GM19043 (cell line): ENCODE data around the gene C16orf78.

Experiments used
- ATAC-seq: cut with Tn5 transposase; IDR thresholded peaks from one replicate; pipeline ENCODE4 v1.9.1; 2021; ENCODE audit warnings: low read depth; ENCODE audit not compliant: unreplicated experiment

The C16orf78 gene, protein sequence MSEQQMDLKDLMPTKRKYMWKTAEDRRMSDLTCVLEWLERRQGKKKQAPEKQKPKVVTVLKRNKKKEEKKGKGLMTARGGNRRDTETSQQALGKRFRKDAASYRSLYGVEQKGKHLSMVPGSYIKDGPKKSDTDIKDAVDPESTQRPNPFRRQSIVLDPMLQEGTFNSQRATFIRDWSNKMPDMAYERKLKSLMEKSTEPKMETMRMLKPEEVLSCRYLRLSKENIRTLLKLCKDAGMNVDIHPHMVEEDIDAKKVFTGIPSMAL

DNA sequence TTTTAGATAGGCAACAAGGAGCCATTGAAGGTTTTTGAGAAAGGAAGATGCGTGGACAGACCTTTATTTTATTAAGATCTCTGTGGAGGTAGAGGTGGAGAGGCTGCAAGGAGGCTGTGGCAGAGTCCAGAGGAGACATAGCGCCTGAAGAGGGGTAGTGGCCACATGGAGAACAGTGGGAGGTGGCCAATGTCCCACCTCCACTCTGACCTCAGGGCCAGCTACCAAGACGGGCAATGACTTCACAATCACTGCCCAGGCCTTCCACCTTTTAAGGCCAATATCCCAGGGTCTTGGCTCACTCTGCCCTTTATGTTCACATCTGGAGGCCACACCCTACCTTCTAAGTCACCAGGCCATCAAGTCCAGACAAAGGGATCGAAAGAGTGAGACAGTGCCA, at the start of gene C16orf78:
Gene C16orf78, plus strand, starts transcription at position 301 of the 400 bp plus-strand sequence. CDS start 136 bp downstream, outside the sequence.
- no peak for ATAC-seq

DNA sequence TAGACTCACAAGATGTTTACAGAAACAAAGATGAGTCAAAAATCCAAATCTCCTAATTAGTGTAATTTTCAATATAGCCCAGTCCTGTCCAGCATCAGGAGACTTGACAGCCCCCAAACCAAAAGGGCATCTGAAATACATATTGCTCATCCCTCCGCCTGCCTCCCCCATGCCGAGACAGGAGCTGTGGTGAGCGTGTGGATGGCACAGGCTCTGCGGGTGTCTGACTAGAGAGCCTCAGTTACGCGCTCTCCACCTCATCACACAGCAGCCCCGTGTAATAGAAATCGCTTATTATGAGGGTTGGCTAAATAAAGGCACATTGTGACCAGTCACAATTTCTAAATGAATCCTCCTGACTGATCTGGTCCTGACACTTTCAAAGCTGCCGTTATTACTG, 48.9 kb upstream of the C16orf78 start:
- ATAC-seq: no peak

DNA sequence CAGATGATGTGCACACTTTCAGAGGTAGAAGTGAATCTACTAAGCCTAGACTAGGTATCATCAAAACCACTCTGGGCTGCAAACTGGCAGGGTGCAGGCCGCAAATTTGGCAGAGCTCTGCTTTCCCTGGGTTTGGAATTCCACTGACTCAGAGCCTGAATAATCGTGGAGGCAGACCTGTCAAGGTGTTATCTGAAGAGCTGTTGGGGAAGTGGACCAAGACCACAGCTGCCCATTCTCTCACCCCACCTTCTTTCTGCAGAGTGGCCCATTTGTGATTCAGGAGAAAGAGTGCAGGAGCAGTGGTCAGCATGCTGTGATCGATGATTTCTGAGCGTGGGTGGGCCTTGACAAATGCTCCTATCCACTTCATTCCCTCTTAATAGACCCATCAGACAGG, 46.1 kb upstream of the C16orf78 start:
- ATAC-seq: no peak

DNA sequence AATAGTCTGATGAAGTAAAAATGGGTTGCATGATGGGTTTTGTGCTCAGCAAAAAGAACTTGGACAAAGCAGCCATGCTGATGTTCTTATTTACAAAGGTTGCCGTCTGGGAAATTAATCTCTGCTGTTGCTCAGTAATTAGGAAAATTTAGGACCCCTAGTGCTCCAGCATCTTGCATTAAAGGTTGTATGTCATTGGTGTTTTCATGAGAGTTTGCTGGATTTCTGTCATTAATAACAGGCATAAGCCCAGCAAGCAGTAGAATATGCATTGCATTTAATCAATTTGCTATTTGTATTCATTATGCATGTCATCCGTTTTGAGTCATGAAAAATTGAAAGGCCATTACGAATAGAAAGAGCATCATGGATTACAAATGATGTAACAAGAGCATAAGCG, 45.3 kb upstream of the C16orf78 start:
- no peak for ATAC-seq

DNA sequence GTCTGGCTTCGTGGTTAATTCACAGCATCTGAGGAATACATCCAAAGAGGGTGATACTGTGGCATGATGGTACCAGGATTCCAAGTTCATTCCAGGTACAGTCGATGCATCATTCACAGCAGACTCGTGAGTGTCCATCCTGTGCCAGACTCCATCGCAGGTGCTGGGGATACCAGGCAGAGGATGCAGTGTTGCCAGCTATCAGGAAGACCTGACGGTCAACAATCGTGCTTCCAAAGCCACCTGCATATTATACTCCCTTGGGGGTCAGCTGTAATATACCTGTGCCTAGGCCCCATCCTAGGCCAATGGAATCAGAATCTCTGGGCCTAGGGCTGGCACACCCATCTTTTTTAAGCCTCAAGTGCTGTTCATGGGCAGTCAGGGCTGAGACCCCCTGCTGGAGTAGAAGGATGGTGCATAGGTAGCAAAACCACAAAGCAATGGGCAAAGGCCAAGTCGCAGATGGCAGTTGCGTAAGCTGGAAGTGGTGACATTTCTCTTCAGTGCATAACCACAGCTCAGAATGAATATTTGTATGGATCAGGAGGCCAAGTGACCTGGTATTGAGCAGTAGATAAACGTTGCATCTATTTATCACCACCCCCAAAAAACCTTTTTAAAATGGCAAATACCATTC, 42.9 kb upstream of the C16orf78 start:
- no peak for ATAC-seq

DNA sequence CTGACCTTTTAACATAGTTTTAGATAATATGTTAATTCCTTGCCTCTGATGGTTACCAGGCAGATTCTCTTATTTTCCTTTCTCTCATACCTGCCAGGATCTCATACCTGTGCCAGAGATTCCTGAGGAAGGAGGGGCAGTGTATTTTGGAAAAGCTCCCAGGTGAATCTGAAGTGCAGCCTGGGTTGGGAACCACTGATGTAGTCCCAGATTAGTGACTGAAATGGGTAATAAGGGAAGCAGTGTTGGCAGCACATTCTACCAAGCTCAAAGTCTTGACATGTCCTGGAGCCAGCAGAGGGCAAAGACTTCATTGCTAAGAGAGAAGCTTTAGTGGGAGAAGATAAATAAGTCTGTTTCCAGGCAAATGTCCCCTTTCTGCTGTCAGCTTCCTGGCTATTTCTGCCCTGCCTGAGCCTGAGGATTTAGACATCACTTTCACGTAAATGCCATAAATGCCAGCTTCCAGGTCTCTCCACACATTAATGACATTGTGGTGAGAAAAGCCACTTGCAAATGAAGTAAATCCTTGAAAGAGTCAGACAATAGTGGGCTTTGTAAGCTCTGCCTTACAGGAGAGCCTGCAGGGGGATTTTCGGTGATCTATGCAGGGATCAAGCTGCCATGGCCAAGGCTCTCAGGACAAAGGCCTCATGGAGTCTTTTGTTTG, 40.9 kb upstream of the C16orf78 start:
- ATAC-seq: no peak

DNA sequence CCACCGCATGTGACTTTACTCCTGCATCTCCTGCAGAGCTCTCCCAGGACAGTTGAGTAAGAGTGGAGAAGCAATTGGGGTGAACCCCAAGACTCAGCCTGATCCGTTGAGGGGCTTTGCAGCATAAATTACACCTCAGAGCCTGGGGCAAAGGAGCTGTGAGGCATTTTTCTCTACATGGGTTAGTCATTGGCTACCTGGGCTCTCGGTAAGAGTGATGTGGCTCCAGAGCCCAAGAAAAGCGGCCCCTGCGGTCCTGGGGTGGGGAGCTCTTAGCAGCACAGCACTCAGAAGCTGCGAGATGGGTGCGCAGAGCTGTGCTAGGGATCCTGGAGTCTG, 40.4 kb upstream of the C16orf78 start:
- ATAC-seq: no peak

DNA sequence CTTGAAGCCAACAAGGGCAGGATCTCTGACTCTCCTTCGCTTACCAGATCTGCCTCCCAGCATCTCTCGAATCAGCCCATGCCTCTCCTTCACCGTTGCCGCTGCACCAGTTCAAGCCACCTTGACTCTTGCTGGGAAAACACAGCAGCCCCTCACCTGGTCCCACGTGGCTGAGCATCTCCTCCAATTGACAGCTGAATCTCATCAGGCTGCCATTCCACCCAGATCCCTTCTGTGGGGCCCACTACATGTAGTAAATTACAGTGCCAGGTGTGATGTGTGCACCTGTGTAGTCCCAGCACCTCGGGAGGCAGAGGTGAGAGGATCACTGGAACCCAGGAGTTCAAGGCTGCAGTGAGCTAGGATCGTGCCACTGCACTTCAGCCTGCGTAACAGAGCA, 37.8 kb upstream of the C16orf78 start:
- no peak for ATAC-seq

DNA sequence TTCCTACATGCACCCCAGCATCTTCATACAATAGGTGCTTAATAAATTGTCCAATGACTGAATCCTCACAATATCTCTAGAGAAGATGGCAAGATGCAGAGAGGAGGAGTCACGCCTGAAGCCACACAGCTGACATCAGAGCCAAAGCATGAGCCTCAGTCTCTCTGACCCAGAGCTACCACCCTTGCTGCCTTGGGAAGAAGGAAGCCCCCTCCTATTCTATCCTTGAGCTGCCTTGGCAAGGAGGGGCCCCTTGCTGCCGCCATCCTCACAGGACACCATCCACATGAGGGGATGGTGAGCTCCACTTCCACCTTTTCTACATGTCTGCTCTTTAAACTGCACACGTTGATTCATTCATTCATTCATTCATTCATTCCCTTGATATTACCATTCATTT, 37.0 kb upstream of the C16orf78 start:
- no peak for ATAC-seq

DNA sequence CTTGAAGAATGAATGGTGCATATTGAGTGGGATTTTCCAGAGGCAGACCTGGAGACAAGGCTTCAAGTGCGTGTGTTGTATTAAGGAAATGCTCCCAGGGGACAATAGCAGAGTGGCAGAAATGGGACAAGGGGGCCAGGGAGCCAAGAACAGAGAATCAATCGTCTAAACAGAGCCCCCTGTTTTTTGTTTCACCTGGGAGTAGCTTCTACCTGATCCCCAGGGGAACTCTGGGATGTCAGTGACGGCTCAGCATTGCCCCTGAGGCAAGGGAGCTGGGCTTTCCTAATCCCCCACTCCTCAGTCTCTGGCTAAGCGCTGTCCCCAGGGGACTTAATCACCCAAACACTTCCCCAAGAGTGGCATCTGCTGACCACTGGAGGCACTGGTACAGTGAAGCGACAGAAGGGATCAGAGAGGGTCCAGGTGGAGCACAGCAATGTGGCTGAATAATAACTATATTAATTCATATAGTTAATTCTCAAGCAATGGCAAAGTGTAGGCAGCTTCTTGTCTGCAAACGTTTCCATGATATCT, 35.7 kb upstream of the C16orf78 start:
- ATAC-seq: no peak

DNA sequence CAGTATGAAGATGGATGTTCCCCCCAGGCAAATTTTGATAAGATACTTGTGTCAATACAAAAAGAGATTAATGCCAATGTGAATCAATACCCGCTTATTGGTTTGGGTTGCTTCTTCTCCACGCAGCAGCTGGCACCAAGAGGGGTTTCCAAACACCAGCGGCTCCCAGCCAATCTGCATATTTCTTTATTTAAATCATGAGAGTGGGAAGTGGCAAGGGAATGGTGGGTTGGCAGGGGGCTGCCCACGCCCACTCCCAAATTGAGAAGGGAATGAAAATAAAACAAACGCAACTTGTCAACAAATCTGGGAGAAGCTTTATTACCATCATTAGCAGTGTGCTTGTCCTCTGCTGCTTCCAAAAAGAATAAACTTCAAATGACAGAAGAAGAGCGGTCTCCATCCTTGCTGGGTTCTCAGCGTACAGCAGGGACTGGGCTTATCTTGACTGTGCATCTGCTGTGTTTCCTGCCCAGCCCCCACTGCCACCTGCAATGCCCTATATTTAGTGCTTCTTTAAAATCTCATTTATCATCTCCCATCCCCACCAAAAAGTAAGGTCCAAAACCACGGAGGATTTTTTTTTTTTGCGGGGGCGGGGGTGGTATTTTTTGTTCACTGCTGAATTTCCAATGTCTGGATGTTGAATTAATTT, 34.9 kb upstream of the C16orf78 start:
- no peak for ATAC-seq

DNA sequence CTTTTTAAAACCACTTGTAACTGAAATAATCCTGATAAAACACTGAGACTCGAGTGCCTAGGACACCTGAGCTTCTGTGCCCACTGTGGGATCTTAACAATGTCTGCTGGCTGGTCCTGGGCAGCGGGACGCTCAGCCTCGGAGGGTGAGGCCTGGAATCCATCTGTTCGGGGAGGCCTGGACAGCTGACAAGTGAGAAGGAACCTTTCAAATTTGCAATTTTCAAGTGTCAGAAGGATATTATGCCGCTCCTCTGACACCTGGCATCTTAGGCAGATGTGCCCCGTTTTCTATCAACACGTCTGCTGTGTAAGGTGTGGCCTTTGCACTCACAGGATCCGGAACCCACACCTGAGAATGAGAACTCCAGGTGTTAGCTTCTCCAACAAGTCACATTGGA, 33.1 kb upstream of the C16orf78 start:
- no peak for ATAC-seq

DNA sequence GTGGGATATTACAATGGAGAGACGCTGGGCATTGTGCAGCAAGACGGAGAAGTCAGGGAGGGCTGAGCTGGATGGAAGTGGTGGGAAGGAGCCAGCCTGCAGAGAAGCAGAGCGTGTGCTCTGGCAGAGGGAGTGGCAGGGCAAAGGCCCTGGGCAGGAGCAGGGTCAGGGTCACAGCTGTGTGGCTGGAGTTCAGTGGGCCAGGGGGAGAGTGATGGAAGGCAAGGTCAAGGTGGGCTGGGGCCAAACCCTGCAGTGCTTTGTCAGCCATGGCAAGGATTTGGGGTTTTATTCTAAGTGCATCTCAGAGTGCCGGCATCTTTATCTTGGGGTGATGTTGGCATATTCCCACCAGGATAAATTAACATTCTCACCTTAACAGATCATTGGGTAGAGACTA, 31.9 kb upstream of the C16orf78 start:
- ATAC-seq: no peak

DNA sequence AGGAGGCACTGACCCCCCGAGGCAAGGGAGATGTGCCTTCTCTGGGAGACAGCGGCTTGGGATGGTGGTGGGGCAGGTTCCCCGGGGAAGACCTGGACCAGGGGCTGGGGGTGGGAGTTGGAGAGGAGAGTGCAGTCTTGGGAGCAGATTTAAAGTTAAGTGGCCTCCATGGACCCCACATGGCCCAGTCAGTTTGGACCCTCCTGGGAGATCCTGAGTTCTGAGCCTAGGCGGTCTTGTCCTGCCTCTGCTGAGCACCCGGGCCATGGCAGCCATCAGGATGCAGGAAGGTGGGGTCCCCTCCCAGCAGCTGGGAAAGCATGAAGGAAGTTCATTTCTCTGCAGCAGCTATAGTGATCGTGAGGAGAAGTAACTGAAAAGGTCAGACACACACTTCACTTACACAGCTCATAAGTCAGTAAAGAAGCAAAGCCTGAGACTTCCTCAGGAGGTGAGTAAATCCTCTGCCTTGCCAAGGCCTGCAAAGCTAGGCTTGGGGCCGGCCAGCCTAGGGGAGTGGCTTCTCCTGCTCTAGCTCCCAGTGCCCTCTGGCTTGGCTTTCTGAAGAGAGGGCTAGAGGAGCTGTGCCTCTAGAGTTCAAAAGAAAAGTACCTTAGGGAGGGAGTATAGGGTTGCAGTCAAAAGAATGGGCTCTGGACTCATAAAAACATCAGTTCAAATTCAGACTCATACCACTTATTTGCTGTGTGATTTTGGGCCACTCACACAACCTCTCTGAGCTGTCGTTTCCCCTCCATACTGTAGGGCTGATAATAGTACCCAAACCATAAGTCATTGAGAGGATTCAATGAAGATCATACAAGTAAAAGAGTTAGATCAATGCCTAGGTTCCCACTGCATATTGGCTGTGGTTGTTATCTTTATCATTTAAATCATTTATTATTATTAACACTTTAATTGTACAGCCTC, 31.0 kb upstream of the C16orf78 start:
- ATAC-seq: no peak

DNA sequence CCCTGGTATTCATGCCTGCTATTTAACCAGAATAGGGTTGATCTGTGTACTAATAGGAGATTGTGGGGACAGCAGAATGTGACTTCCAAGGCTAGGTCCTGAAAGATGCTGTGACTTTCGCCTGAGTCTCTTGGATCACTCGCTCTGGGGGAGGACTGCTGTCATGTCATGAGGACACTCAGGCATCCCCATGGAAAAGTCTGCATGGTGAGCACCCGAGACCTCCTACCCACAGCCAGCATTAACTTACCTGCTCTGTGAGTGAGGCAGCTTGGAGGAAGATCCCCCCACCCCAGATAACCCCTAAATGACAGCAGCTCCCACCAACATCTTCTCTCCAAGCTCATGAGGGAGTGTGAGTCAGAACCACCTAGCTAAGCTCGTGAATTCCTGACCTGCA, 30.3 kb upstream of the C16orf78 start:
- ATAC-seq: no peak

DNA sequence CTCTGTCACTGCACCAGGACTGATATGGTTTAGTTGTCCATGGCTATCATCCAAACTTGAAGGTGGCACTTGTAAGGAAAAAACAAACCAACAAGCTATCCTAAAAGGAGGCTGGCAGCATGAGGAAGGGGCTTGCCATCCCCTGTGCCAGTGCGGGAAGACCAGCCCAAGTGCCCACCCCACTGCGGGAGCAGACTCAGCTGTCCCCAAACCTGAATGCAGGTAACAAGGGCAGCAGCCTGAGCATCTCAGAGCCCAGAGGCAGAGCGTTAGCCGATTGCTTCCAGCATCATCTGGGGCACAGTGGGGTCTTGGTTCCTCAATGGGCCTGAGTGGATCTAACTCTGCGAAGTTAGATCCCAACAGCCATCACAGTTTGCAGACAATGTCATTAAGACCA, 29.2 kb upstream of the C16orf78 start:
- no peak for ATAC-seq

DNA sequence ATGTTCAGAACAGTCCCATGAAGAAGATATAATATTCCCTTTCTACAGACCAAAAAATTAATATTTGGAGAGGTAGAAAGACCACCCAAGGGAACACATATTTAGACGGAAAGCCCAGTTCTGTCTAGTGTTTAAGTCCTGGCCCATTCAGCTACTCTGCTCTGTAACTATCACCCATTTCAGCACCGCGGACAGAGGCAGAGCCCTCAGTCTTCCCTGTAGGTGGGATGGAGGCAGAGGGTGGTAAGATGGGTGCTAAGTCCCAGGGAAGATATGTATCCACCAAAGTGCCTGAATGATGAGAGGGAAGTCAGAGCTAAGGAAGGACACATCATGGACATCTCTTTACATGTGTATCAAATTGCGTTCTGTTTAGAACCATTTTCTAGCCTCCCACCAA, 27.8 kb upstream of the C16orf78 start:
- no peak for ATAC-seq

DNA sequence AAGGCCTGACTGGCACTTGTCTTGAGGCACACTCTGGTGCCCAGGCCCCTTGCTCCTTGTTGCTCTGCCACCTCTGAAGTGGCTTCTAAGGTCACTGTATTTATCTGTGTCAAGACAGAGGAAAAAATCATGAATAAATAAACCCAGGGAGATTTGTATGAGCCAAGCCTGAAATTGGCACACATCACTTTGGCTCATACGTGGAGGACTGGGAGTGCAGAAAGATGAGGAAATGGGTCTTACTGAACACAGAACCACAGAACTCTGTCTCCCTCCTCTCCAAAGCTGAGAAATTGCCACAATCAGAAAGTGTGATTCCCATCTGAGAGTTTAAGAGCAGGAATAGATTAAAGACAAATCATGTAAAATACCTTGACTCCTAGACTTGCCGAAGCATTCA, 27.1 kb upstream of the C16orf78 start:
- ATAC-seq: no peak

DNA sequence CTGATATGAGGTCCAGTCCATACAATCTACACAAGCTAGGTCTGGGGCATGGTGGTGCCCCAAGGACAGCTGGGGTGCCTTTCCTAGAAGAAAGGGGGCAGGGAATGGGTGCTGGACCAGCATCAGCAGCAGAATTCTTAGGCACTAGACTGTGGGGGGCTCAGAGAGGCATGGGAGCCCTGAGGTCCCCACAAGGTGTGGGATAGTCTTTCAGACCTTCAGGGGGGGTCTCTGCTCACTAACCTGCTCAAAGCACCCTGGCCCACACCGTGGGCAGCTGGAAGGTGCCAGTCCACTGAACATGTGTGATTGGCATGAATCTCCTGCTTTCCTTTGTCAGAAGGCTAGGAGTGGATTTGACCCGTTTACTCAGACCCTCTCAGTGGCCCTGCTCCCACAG, 26.1 kb upstream of the C16orf78 start:
- ATAC-seq: no peak

DNA sequence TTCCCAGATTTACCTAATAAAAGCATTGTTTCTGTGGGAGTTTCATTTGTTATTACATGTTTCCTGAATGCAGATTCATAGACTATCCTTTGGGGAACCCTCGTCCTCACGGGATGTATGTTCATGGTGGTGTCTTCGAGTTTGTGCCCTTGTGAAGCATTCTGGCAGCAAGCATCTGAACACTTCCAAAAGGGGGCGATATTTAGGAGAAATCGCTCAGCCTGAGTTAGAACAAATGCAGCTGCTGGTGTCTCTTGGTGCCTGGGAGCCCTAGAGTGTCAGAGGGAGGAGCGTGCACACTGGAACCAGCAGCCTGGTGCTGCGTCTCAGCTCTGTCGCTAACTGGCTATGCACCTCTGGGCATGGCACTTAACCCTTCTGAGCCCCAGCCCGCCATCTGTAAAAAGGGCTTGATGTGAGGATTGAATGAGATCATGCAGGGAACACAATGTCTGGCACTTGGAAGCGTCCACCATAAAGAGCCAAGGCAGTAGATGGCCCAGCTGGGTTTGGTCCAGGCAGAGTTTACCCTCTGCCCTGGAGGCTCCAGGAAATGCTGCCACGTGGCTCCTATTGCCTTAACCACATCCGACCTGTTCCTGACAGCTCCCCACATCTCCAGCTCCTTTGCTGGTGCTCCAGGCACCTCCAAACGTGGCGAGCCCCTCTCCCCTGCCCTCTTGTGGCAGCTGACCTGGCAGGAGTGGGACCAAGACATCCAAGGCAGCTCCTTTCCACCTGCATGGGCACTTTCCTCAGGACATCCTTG, 25.0 kb upstream of the C16orf78 start:
- no peak for ATAC-seq
